ENCODE measurements around the gene CREB3.

DNA sequence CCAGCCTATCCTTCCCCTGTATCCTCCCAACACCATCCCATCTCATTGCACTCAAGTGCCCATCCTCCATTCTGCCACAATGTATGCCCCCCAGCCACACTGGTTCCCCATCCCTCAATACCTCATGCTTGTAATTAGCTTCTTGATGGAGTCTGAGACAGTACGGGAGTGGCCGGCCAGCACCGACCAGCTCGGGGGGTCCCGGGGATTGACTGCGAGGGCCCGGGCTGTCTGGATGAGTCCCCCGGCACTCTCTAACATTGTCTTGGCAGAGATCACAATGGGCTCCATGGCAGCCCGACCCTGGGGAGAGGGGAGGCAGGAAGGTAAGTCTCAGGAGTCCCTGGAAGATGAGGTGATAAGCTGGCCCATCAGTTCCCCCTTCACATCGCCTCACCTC, 25.5 kb upstream of the CREB3 start:
- TF ChIP-seq POLR2AphosphoS5 (IDR thresholded peaks at IDR 0.05): no peak
- no peak for TF ChIP-seq CTCF (IDR thresholded peaks at IDR 0.05)

All from upper lobe of left lung (tissue), 4 donors.